Suppressor macrophage treated with lipopolysaccharide for 4 hours (primary cell): ENCODE measurements around the gene USP37.

Experiments used
- DNase-seq: peaks from one replicate; pipeline ENCODE4 v3.0.0-alpha.2; 2020

Gene USP37

GRCh38 chr2:218400930-218401881, 166.9 kb downstream of the USP37 start:
- no peak for DNase-seq
